Measurements from ENCODE around the gene MLLT1. TPM values are rescaled to one million over a fixed set of nuclear protein-coding genes. Genes with fewer than 3 reads are reported as not detected.

The MLLT1 gene
- total RNA-seq, 1 experiment from 2014 or later: 58.3 TPM

DNA sequence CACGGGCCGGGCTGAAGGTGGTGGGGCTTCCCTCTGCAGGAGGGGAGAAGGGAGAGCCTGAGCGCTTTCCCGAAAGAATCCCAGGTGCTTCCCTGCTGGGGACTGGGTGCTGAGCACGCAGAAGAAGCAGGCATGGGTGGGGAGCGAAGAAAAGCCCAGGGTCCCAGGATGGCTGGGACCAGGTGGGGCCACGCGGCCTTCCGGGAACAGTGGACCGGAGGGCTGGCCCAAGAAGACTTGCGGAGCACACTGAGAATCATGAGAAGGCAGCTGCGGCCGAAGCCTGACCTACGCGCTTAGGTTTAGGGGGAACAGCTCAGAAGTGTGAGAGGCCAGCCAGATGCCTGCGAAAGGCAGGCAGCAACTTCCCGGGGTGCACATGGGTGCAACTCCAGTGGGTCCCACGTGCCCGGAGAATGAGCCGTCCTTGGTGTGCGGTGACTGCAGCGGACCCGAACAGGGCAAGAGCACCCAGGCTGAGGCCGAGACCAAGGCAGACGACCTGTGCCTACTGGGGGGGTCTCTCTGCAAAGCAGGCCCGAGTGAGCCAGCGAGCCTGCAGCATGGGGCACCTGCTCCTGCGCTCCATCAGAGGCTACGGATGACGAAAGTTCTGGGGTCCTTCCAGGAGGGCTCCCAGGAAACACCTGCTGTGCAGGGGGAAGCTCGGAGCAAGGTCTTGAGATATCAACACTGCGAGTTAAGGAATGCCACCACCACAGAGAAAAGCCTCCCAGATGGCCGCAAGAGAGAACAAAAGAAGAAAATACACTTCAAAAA lies 52.4 kb downstream of the MLLT1 start:
- H3K9me3 ChIP-seq (ENCODE audit: control insufficient read depth, insufficient read depth, low read depth, low read length): no peaks in the 10 kb centered on the region
- CTCF ChIA-PET: interaction anchor here (0.6 kb wide), 1 partner anchor 115 kb away, joined by 6 read pairs; no protein-coding TSS in a partner anchor
- BruUV-seq (replicated peaks): no TSS peak
- H3K27me3 ChIP-seq (ENCODE audit: control insufficient read depth, insufficient read depth, low read length): no peaks in the 10 kb centered on the region
- no peak for ATAC-seq
- in situ Hi-C loops (cut with HindIII; ENCODE audit: low pct_unique_long_range_greater_than_20kb, low sequenced_read_pairs) (no loop called here), intact Hi-C loops (cut with micrococcal nuclease; ENCODE audit: unreplicated experiment) (no loop called here)
- H3K4me3 ChIP-seq (ENCODE audit: low read depth in 2 of 2, low read length in 2 of 2): no peak overlapping the region
- DNase-seq (ENCODE audit: low read depth, low spot score): no peak
- TF ChIP-seq SIN3A (IDR thresholded peaks at IDR 0.05; ENCODE audit: borderline replicate concordance, insufficient read depth, low read depth, low read length) (no peak), CTCF (IDR thresholded peaks at IDR 0.05) (no peak), TCF7L2 (IDR thresholded peaks at IDR 0.05; ENCODE audit: low read depth, low read length) (no peak), POLR2AphosphoS5 (IDR thresholded peaks at IDR 0.05; ENCODE audit: low read depth, low read length) (no peak), REST (IDR thresholded peaks at IDR 0.05; ENCODE audit: insufficient read depth in 1 of 2, low read depth in 2 of 2, low read length in 1 of 2) (no peak)
- no peak overlapping the region for H3K27ac ChIP-seq (ENCODE audit: low read length)
- no peaks in the 10 kb centered on the region for H3K4me1 ChIP-seq (ENCODE audit: control insufficient read depth, insufficient read depth, low read length)
- no peaks in the 10 kb centered on the region for H3K36me3 ChIP-seq (ENCODE audit: control insufficient read depth, insufficient read depth, low read length)
- POLR2A ChIA-PET: no interaction called here

- POLR2A ChIA-PET: interaction anchor here (0.7 kb wide), 1 partner anchor 50 kb away, joined by 3 read pairs; no protein-coding TSS in a partner anchor
- Histone ChIP-seq H3K27ac (ENCODE audit: low read length) (no peak overlapping the region), H3K4me1 (ENCODE audit: control insufficient read depth, insufficient read depth, low read length) (no peaks in the 10 kb centered on the region), H3K9me3 (ENCODE audit: control insufficient read depth, insufficient read depth, low read depth, low read length) (no peaks in the 10 kb centered on the region), H3K27me3 (ENCODE audit: control insufficient read depth, insufficient read depth, low read length) (no peaks in the 10 kb centered on the region), H3K4me3 (ENCODE audit: low read depth in 2 of 2, low read length in 2 of 2) (no peak overlapping the region), H3K36me3 (ENCODE audit: control insufficient read depth, insufficient read depth, low read length) (no peaks in the 10 kb centered on the region)
- no peak for DNase-seq (ENCODE audit: low read depth, low spot score)
- in situ Hi-C loops (cut with HindIII; ENCODE audit: low pct_unique_long_range_greater_than_20kb, low sequenced_read_pairs): no loop called here
- BruUV-seq (replicated peaks): no TSS peak
- CTCF ChIA-PET: no interaction called here
- no peak for TF ChIP-seq CTCF (IDR thresholded peaks at IDR 0.05)
- no peak for TF ChIP-seq TCF7L2 (IDR thresholded peaks at IDR 0.05; ENCODE audit: low read depth, low read length)
- TF ChIP-seq REST (IDR thresholded peaks at IDR 0.05; ENCODE audit: insufficient read depth in 1 of 2, low read depth in 2 of 2, low read length in 1 of 2): no peak
- no peak for TF ChIP-seq SIN3A (IDR thresholded peaks at IDR 0.05; ENCODE audit: borderline replicate concordance, insufficient read depth, low read depth, low read length)
- TF ChIP-seq POLR2AphosphoS5 (IDR thresholded peaks at IDR 0.05; ENCODE audit: low read depth, low read length): no peak
- intact Hi-C loops (cut with micrococcal nuclease; ENCODE audit: unreplicated experiment): no loop called here
- no peak for ATAC-seq
Measured at GRCh38 chr19:6226444-6227155, 53.2 kb downstream of the MLLT1 start.

All from Panc1 (cell line).